Ovary (tissue), 3 donors: ENCODE results near the gene DNAJC27.

Experiments used
- EP300 ChIP-seq: sonication (generic); formaldehyde crosslinking; IDR thresholded peaks from one replicate; pipeline ENCODE4 v1.6.1; 2017; ENCODE audit warnings: antibody characterized with exemption
- POLR2A ChIP-seq: fragments of 450-650 bp; IDR thresholded peaks from one replicate; pipeline ENCODE4 v1.6.1; 2017; ENCODE audit warnings: antibody characterized with exemption, mild to moderate bottlenecking, moderate library complexity
- TF ChIP-seq, protein P1 (sequence below), 3 donors: fragments of 450-650 bp in 2 of 3; fragments of 200-600 bp in 1 of 3; IDR thresholded peaks; one replicate each; pipeline versions ENCODE4 v1.5.1 to v1.8.0; 2016 to 2022; ENCODE audit warnings: antibody characterized with exemption in 3 of 3, mild to moderate bottlenecking in 1 of 3
- donor health status: DM: no; HTN: no; CAD: no.

DNA sequence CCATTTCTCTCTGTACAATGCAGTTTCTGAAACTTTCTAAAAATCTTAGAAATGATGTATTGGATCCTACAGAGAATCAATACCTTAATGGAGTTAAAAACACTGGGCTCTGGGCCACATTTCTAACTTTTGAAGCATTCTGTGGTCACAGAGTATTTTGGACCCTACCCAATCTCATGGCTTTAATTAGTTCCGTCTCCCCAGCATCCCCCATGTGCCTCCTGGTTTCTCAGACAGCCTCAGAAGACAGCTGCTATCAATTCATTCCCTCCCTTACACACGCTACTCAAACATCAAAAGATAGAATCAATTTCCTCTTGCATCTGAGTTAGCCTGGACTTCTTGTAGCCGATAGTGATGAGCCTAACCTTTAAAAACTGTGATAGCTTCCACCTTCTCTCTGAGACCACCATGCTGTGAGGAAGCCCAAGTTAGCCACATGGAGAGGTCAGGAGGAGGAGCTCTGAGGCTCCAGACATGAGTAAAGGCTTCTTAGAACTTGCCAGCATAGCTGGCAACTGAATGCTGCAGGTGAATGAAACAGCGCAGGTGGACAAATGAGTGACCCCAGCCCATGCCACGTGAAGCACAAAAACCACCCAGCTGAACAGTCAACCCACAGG is 62.1 kb downstream of the DNAJC27 start:
- TF ChIP-seq POLR2A = no peak
- TF ChIP-seq, protein P1, sequence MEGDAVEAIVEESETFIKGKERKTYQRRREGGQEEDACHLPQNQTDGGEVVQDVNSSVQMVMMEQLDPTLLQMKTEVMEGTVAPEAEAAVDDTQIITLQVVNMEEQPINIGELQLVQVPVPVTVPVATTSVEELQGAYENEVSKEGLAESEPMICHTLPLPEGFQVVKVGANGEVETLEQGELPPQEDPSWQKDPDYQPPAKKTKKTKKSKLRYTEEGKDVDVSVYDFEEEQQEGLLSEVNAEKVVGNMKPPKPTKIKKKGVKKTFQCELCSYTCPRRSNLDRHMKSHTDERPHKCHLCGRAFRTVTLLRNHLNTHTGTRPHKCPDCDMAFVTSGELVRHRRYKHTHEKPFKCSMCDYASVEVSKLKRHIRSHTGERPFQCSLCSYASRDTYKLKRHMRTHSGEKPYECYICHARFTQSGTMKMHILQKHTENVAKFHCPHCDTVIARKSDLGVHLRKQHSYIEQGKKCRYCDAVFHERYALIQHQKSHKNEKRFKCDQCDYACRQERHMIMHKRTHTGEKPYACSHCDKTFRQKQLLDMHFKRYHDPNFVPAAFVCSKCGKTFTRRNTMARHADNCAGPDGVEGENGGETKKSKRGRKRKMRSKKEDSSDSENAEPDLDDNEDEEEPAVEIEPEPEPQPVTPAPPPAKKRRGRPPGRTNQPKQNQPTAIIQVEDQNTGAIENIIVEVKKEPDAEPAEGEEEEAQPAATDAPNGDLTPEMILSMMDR (IDR thresholded peaks at IDR 0.05) = no peak
- TF ChIP-seq EP300 = no peak
